ENCODE data around the gene HM13.

DNA sequence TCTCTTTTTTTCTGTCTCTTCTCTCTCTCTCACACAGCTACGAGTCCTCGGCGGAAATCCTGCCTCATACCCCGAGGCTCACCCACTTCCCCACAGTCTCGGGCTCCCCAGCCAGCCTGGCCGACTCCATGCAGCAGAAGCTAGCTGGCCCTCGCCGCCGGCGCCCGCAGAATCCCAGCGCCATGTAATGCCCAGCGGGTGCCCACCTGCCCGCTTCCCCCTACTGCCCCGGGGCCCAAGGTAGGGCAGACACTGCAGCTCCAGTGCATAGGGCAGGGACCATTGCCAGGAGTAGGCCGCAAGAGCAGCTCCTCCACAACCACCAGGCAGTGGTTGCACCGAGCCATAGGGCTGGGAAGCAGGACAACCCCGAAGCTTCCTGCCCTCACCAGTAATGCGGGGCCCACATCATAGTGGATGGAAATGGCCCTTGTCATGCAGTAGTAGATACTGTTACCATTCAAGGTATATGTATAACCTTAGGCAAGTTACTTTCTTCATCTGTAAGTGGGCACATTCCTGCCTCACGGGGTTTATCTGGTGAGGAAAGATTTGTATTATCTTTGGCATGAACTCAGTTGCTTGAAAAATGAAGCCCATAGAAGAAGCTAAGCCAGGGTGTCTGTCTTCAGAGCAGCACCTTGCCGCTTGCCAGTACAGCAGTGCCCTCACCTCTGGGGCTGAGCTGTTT, 53.9 kb downstream of the HM13 start:
- TF ChIP-seq, protein P1, sequence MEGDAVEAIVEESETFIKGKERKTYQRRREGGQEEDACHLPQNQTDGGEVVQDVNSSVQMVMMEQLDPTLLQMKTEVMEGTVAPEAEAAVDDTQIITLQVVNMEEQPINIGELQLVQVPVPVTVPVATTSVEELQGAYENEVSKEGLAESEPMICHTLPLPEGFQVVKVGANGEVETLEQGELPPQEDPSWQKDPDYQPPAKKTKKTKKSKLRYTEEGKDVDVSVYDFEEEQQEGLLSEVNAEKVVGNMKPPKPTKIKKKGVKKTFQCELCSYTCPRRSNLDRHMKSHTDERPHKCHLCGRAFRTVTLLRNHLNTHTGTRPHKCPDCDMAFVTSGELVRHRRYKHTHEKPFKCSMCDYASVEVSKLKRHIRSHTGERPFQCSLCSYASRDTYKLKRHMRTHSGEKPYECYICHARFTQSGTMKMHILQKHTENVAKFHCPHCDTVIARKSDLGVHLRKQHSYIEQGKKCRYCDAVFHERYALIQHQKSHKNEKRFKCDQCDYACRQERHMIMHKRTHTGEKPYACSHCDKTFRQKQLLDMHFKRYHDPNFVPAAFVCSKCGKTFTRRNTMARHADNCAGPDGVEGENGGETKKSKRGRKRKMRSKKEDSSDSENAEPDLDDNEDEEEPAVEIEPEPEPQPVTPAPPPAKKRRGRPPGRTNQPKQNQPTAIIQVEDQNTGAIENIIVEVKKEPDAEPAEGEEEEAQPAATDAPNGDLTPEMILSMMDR (conservative IDR thresholded peaks at IDR 0.05; ENCODE audit: low read depth, low read length), result peak; percentile 17; the same call in 1 of the 2 replicates
- TF ChIP-seq RFX5 (IDR thresholded peaks at IDR 0.05; ENCODE audit: low read depth, low read length) (no peak), CHD1 (IDR thresholded peaks at IDR 0.05; ENCODE audit: low read depth, low read length) (no peak), POLR2A (IDR thresholded peaks at IDR 0.05; ENCODE audit: low read depth, low read length) (no peak), FOS (IDR thresholded peaks at IDR 0.05; ENCODE audit: low read depth, low read length) (no peak), RAD21 (IDR thresholded peaks at IDR 0.05; ENCODE audit: low read length) (no peak), SMC3 (IDR thresholded peaks at IDR 0.05; ENCODE audit: low read depth, low read length) (no peak), CEBPB (IDR thresholded peaks at IDR 0.05; ENCODE audit: low read depth, low read length) (no peak), MAFK (IDR thresholded peaks at IDR 0.05; ENCODE audit: low read depth, low read length) (no peak), MXI1 (IDR thresholded peaks at IDR 0.05; ENCODE audit: borderline replicate concordance, low read depth, low read length) (no peak), RCOR1 (IDR thresholded peaks at IDR 0.05; ENCODE audit: insufficient replicate concordance, low read length) (no peak), BHLHE40 (IDR thresholded peaks at IDR 0.05; ENCODE audit: low read depth, low read length) (no peak)
- TF ChIP-seq, protein P2, sequence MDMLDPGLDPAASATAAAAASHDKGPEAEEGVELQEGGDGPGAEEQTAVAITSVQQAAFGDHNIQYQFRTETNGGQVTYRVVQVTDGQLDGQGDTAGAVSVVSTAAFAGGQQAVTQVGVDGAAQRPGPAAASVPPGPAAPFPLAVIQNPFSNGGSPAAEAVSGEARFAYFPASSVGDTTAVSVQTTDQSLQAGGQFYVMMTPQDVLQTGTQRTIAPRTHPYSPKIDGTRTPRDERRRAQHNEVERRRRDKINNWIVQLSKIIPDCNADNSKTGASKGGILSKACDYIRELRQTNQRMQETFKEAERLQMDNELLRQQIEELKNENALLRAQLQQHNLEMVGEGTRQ (IDR thresholded peaks at IDR 0.05; ENCODE audit: low read depth, low read length), result no peak
- TF ChIP-seq, protein P3, sequence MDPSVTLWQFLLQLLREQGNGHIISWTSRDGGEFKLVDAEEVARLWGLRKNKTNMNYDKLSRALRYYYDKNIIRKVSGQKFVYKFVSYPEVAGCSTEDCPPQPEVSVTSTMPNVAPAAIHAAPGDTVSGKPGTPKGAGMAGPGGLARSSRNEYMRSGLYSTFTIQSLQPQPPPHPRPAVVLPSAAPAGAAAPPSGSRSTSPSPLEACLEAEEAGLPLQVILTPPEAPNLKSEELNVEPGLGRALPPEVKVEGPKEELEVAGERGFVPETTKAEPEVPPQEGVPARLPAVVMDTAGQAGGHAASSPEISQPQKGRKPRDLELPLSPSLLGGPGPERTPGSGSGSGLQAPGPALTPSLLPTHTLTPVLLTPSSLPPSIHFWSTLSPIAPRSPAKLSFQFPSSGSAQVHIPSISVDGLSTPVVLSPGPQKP (IDR thresholded peaks at IDR 0.05; ENCODE audit: borderline replicate concordance, low read depth, low read length), result no peak

All from IMR-90 (cell line).